ENCODE results near the gene CD101.

The CD101 gene

GRCh38 chr1:117011334-117011733 lies 9.8 kb downstream of the CD101 start:
- TF ChIP-seq, protein P1, sequence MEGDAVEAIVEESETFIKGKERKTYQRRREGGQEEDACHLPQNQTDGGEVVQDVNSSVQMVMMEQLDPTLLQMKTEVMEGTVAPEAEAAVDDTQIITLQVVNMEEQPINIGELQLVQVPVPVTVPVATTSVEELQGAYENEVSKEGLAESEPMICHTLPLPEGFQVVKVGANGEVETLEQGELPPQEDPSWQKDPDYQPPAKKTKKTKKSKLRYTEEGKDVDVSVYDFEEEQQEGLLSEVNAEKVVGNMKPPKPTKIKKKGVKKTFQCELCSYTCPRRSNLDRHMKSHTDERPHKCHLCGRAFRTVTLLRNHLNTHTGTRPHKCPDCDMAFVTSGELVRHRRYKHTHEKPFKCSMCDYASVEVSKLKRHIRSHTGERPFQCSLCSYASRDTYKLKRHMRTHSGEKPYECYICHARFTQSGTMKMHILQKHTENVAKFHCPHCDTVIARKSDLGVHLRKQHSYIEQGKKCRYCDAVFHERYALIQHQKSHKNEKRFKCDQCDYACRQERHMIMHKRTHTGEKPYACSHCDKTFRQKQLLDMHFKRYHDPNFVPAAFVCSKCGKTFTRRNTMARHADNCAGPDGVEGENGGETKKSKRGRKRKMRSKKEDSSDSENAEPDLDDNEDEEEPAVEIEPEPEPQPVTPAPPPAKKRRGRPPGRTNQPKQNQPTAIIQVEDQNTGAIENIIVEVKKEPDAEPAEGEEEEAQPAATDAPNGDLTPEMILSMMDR (IDR thresholded peaks at IDR 0.05; ENCODE audit: insufficient read depth, low read depth, low read length, missing control alignments) = no peak
- H3K4me3 ChIP-seq (ENCODE audit: low read depth, low read length) = no peak overlapping the region
- DNase-seq (ENCODE audit: low read depth) = no peak

DNA sequence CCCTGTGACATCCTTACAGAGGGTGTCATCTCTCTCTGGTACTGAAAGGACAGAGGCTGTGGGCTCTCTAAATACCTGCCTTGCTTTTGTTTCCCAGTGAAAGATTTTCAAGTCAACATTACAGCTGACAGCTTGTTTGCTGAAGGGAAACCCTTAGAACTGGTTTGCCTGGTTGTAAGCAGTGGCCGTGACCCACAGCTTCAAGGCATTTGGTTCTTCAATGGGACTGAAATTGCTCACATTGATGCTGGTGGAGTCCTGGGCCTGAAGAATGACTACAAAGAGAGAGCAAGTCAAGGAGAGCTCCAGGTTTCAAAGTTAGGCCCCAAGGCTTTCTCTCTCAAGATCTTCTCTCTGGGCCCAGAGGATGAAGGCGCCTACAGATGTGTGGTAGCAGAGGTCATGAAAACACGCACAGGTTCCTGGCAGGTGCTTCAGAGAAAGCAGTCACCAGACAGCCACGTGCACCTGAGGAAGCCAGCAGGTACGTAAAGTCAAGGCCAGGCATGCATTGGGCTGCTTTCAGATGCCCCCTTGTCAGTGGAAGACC lies 11.8 kb downstream of the CD101 start:
- TF ChIP-seq, protein P1 (IDR thresholded peaks at IDR 0.05; ENCODE audit: insufficient read depth, low read depth, low read length, missing control alignments) = no peak
- DNase-seq (ENCODE audit: low read depth) = no peak
- no peak overlapping the region for H3K4me3 ChIP-seq (ENCODE audit: low read depth, low read length)

DNA sequence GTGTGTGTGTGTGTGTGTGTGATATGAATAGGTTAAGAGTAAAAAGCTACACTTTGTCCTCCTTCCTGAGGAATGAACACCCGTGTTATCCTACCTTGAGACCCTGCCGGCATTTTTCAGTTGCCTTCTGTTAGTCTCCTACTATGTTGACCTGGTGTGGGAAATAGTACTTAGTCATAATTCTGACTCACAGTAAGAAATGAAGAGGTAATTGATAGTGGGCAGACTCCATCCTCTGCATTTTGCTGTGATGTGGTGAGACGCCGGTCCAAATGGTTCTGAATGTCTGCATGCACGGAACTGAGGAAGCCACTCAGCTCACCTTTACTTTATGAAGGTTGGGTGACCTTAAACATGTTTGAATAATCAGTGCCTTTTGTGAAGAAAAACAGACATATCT lies 12.6 kb downstream of the CD101 start:
- no peak overlapping the region for H3K4me3 ChIP-seq (ENCODE audit: low read depth, low read length)
- TF ChIP-seq, protein P1 (IDR thresholded peaks at IDR 0.05; ENCODE audit: insufficient read depth, low read depth, low read length, missing control alignments) = no peak
- DNase-seq (ENCODE audit: low read depth) = no peak

GRCh38 chr1:117015724-117016123 lies 14.2 kb downstream of the CD101 start:
- no peak overlapping the region for H3K4me3 ChIP-seq (ENCODE audit: low read depth, low read length)
- no peak for DNase-seq (ENCODE audit: low read depth)
- TF ChIP-seq, protein P1 (IDR thresholded peaks at IDR 0.05; ENCODE audit: insufficient read depth, low read depth, low read length, missing control alignments) = no peak

DNA sequence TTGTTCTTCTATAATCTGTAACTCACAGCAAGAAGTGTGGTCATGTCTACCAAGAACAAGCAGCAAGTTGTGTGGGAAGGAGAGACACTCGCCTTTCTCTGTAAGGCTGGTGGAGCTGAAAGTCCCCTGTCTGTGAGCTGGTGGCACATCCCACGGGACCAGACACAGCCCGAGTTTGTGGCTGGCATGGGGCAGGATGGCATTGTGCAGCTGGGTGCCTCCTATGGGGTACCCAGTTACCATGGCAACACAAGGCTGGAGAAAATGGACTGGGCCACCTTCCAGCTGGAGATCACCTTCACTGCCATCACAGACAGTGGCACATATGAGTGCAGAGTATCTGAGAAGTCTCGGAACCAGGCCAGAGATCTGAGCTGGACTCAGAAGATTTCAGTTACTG lies 15.5 kb downstream of the CD101 start:
- no peak for DNase-seq (ENCODE audit: low read depth)
- H3K4me3 ChIP-seq (ENCODE audit: low read depth, low read length) = no peak overlapping the region
- TF ChIP-seq, protein P1 (IDR thresholded peaks at IDR 0.05; ENCODE audit: insufficient read depth, low read depth, low read length, missing control alignments) = no peak

DNA sequence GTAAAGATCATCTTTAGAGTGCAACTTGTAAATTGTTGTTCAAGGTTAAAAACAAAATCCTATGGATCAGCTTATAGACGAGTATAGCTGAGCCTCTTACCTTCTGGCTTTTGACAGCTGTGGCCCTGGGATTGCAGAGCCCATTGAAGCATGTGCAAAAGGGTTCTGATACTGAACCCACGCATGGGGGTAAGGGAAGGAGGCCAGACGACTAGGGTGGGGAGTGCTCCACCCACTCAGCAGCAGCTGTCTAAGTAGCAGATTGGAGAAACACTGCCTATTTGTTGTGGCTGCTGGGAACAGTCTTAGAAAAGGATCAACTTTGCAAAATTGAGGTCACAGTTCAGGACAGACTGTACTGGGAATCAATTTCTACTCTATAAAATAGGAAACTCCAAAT lies 16.1 kb downstream of the CD101 start:
- H3K4me3 ChIP-seq (ENCODE audit: low read depth, low read length) = no peak overlapping the region
- DNase-seq (ENCODE audit: low read depth) = peak; percentile 21
- TF ChIP-seq, protein P1 (IDR thresholded peaks at IDR 0.05; ENCODE audit: insufficient read depth, low read depth, low read length, missing control alignments) = no peak

DNA sequence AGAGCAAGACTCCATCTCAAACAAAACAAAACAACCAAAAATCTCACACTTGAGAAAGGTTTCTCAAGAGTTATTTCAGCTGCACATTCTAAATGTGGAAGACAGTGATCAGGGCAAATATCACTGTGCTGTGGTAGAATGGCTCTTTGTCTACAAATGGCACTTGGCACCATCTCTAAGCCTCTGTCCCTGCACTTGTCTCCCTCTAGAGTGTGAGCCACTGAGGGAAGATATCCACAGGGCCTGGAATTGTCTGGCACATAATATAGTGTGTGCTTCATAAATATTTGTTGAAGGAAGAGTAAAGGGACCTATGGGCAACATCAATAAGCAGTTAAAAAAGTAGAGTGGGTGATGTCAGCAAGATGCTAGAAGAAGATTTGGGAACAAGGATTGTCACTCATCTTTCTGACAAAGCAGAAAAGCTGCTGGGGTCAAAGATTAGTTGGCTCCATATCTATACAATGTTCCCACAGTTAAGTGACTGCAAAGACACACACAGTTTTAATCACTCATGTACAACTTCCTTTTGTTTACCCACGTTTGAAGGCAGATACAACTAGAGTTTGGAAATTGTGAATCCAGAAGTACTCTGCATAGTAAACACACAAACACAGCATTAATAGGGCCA lies 19.1 kb downstream of the CD101 start:
- DNase-seq (ENCODE audit: low read depth) = no peak
- no peak overlapping the region for H3K4me3 ChIP-seq (ENCODE audit: low read depth, low read length)
- TF ChIP-seq, protein P1 (IDR thresholded peaks at IDR 0.05; ENCODE audit: insufficient read depth, low read depth, low read length, missing control alignments) = no peak

Measured in GM12865 (cell line).